GF-D8 (cell line): Measurements from ENCODE around the gene PNMA8A.
"Not testable (repeated sequence)": the region's sequence is repeated elsewhere in the genome, so short reads cannot be mapped to it uniquely, and the experiment has no call there.

ENCODE experiments used
- DNase-seq: peaks from one replicate; lab custom pipeline; 2025; lab: John Stamatoyannopoulos, UW

PNMA8A gene

GRCh38 chr19:46463516-46463915 is 7.8 kb downstream of the PNMA8A start:
- DNase-seq = no peak

DNA sequence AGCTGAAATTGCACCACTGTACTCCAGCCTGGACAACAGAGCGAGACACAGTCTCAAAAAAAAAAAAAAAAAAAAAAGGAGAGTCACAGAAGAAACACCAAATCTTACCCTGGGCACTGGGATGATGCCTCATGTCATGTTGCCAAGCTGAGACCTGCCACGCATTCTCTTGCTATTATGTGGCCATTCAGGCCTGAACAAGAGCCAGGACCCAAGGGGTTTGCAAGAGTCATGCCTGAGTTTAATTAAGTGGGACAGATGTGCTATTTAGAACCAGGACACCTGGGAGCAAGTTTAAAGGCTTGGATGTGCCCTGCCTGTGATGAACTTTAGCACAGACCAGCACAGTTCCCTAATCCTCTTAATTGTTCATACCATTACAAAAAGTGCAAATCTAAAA is 9.8 kb downstream of the PNMA8A start:
- DNase-seq = no peak

DNA sequence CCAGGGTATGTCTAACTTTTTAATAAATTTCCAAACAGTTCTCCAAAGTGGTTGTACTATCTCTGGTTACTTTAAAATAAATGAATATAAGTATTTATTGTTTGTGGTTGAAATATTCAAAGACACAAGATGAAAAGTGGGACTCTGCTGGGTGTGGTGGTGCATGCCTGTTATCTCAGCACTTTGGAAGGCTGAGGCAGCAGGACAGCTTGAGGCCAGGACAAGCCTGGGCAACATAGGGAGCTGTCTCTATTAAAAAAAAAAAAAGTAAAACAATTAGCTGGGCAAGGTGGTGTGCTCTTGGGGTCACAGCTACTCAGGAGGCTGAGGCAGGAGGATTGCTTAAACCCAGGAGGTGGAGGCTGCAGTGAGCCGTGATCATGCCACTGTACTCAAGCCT is 10.4 kb downstream of the PNMA8A start:
- no peak for DNase-seq

- no peak for DNase-seq
Measured at GRCh38 chr19:46460055-46460454, 11.3 kb downstream of the PNMA8A start.

- no peak for DNase-seq
Measured at GRCh38 chr19:46456930-46457329, 14.4 kb downstream of the PNMA8A start.

DNA sequence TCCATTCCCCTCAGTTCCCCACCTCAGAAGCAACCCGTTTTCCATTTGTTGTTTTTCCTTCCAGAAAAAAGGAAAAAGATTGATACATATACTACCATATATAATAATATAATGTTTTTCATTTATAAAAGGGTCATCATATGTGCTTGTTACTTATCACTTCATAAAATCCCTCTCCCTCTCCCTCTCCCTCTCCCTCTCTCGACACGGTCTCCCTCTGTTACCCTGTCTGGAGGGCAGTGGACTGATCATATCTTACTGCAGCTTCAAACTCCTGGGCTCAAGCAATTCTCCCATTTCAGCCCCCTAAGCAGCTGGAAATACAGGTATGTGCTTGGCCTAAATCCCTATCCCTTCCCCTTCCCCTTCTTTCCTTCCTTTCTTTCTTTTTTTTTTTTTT is 17.1 kb downstream of the PNMA8A start:
- no peak for DNase-seq

DNA sequence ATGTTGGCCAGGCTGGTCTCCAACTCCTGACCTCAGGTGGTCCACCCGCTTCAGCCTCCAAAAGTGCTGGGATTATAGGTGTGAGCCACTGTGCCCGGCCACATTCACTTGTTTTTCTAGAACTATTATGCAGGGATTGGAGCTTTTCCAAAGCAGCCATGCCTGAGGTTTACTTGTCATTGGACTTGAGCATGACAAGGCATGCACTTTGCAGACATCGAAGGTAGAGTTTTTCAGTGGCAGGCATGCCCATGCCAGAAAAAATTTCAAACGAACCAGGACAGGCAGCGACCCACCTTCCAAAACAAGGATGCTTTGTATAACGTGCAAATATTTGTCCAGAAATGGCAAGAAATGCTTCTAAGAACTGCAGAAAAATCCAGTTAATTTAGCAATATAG is 17.7 kb downstream of the PNMA8A start:
- DNase-seq = no peak

GRCh38 chr19:46452186-46452585 is 19.2 kb downstream of the PNMA8A start:
- no peak for DNase-seq

GRCh38 chr19:46451352-46451751 is 20.0 kb downstream of the PNMA8A start:
- no peak for DNase-seq

DNA sequence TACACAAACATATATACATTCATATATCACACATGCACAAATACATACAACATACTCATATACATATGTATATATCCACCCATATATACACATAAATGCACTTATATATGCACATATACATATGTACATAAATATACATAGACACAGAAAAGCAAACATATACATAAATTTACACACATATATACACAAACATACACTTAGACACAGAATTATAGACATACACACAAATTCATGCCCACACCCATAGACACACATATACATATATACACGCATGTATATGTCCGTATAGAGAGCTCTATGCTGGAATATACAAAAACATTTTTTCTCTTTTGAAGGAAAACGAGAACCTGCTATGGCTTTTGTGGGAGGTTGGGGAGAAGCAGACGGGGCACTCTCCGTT is 20.6 kb downstream of the PNMA8A start:
- DNase-seq = no peak

DNA sequence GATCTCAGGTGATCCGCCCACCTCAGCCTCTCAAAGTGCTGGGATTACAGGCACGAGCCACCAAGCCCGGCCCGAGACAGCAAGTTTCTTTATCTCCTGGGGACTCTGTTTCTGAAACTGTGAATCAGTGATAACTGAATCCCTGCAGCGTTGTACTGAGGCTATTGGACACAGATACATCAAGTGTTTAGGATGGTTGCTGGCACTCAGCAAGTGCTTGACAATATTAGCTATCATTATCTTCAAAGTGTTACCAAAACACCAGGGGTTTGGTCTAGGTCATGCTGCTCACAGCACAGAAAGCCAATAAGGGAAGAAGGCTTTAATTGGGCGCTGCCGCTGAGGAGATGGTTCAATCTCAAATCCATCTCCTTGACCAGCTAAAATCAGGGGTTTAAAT is 22.1 kb downstream of the PNMA8A start:
- no peak for DNase-seq

GRCh38 chr19:46448601-46449000 is 22.8 kb downstream of the PNMA8A start:
- DNase-seq = no peak

DNA sequence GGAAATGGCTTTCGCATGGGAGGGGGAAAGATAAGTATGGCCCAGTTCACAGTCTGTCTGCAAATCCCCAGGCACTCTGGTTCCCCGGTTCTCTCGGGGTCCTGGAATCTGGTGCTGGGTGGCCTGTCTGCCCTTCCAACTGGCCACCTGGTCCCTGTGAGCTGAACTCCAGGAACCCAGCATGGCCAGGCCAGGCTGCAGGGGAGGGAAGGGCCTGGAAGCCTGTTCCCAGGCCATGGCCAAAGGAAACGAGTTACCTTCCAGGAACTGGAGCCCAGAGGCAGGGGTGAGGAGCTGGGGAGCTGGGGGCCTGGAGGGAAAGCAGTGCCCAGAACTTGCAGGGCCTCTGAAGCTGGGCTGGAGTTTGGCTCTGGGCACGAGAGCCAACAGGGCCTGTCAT is 23.5 kb downstream of the PNMA8A start:
- no peak for DNase-seq

- DNase-seq = no peak
Measured at GRCh38 chr19:46447006-46447405, 24.4 kb downstream of the PNMA8A start.

GRCh38 chr19:46446021-46446420 is 25.3 kb downstream of the PNMA8A start:
- no peak for DNase-seq

DNA sequence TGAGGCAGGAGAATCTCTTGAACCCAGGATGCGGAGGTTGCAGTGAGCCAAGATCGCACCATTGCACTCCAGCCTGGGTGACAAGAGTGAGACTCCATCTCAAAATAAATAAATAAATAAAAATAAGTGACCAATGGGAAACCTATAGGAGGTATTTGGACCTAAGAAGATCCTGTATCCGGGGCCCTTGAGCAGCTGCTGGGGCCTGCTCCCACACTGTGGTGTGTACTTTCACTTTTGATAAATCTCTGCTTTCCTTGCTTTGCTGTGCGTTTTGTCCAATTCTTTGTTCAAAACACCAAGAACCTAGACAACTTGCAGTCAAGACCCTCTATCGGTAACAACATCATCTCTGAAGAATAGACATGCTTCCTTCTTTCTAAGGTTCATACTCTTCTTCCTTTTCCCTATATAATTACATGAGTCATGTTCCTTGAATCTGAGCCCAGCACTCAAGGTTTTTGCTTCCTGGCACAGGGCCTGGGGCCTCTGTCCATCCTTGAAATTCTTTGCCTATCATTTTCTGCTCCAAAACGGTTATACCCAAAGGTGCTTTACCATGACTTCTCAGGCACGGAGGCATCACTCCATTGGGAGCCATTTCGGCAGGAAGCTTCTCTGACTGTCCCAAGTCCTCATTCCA is 28.4 kb downstream of the PNMA8A start:
- DNase-seq = no peak

DNA sequence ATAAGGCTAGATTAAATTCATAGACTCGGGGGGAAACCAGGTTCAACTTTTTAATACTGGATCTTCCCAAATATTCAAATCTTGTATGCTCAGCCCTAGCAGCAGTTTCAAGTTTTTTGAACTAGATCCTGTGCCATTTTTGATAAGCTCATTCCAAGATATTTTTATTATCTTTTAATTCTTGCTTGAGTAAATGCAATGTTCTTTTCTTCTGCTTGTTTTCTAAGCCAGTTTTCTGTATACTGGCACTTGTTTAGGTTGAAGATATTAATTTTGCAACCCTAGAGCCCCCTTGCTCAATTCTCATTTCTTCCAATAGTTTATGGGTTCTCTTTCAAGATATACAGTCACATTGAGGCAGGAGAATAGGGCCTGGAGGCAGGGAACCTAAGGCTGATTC is 29.5 kb downstream of the PNMA8A start:
- no peak for DNase-seq

- not testable (repeated sequence) for DNase-seq
Measured at GRCh38 chr19:46435689-46436088, 35.7 kb downstream of the PNMA8A start.

GRCh38 chr19:46435009-46435408 is 36.4 kb downstream of the PNMA8A start:
- no peak for DNase-seq

GRCh38 chr19:46433470-46433869 is 37.9 kb downstream of the PNMA8A start:
- not testable (repeated sequence) for DNase-seq

GRCh38 chr19:46431824-46432223 is 39.5 kb downstream of the PNMA8A start:
- DNase-seq = no peak

- no peak for DNase-seq
Measured at GRCh38 chr19:46429999-46430398, 41.4 kb downstream of the PNMA8A start.

- no peak for DNase-seq
Measured at GRCh38 chr19:46428239-46429135, 42.9 kb downstream of the PNMA8A start, which contains the start of gene PNMA8C. Gene PNMA8C (minus strand): TSS chr19:46428936. CDS start chr19:46428359, 577 bp downstream.
